Measurements from ENCODE around the gene EXOC6.
"Not testable (repeated sequence)": the region's sequence is repeated elsewhere in the genome, so short reads cannot be mapped to it uniquely, and the experiment has no call there.

The EXOC6 gene

DNA sequence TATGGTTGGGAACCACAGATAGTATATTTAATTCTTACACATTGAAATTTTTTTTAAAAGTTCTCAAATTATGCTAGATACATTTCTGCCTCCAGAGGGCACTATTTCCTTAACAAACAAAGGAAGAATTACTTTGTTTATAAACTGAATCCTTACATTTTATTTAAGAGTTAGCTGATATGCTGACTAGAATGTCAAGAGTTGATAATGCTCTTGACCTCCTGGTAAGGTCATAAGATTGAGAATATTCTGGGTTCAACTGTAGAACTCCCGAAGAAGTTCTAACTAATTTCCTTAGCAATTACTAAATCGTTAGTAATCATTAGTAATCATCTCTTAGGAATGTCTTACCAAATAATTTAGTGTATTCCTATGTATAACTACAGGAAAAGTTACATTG, 117.0 kb downstream of the EXOC6 start:
- Histone ChIP-seq H3K9me3 (ENCODE audit: control insufficient read depth in 1 of 2, low read length in 2 of 2) (no peaks in the 10 kb centered on the region), H3K27ac (ENCODE audit: low read depth, low read length) (no peak overlapping the region), H3K36me3 (ENCODE audit: control insufficient read depth in 1 of 2, insufficient read depth in 2 of 2, low read length in 2 of 2) (no peaks in the 10 kb centered on the region), H3K4me3 (ENCODE audit: low read depth in 1 of 2, low read length in 2 of 2) (no peak overlapping the region), H3K4me1 (ENCODE audit: control insufficient read depth in 1 of 2, insufficient read depth in 2 of 2, low read length in 2 of 2) (no peaks in the 10 kb centered on the region), H3K27me3 (ENCODE audit: control insufficient read depth in 1 of 2, insufficient read depth in 2 of 2, low read length in 2 of 2) (no peaks in the 10 kb centered on the region), H3K9ac (ENCODE audit: low read depth in 1 of 2, low read length in 2 of 2) (no peak overlapping the region)

DNA sequence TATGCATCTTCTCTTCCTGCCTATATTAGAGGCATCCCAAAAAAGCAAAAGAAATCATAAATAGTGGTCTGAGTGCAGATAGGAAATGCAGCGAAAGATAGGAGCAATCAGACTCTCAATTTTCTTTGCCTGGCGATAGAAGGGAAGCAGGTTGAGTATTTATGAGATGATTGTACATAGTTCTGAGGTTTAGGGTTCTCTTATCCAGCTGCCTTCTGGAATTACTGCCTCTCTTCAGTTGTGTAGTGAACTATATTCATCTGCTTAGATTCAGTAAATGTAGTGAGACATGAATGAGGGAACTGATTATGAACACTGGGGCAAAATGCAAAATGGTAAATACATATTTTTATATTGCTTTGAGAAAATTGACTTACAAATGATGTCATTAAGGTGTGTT, 119.3 kb downstream of the EXOC6 start:
- H3K4me3 ChIP-seq (ENCODE audit: low read depth in 1 of 2, low read length in 2 of 2), result no peak overlapping the region
- H3K4me1 ChIP-seq (ENCODE audit: control insufficient read depth in 1 of 2, insufficient read depth in 2 of 2, low read length in 2 of 2), result peaks cover 0 to 9% of the 10 kb centered on the region in 2 donors
- no peak overlapping the region for H3K27ac ChIP-seq (ENCODE audit: low read depth, low read length)
- no peaks in the 10 kb centered on the region for H3K9me3 ChIP-seq (ENCODE audit: control insufficient read depth in 1 of 2, low read length in 2 of 2)
- H3K9ac ChIP-seq (ENCODE audit: low read depth in 1 of 2, low read length in 2 of 2), result no peak overlapping the region
- H3K27me3 ChIP-seq (ENCODE audit: control insufficient read depth in 1 of 2, insufficient read depth in 2 of 2, low read length in 2 of 2), result no peaks in the 10 kb centered on the region
- H3K36me3 ChIP-seq (ENCODE audit: control insufficient read depth in 1 of 2, insufficient read depth in 2 of 2, low read length in 2 of 2), result no peaks in the 10 kb centered on the region

DNA sequence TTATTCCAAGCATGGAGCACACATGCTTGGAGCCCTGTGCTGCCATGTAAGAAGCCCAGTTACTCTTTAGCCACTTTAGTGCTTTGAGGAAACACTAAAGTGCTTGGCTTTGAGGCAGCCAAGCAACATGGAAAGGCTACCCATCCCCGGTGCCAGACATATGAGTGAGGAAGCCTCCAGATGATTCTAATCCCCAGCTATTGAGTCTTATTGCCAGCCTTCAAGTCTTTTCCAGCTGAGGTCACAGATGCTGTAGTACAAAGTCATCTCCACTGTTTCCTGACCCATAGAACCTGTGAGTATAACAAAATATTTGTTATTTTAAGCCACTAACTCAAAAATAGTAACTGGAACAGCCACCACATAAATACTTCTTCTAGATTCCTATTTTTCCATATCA, 120.8 kb downstream of the EXOC6 start:
- Histone ChIP-seq H3K4me1 (ENCODE audit: control insufficient read depth in 1 of 2, insufficient read depth in 2 of 2, low read length in 2 of 2) (peaks cover 0 to 11% of the 10 kb centered on the region in 2 donors), H3K27me3 (ENCODE audit: control insufficient read depth in 1 of 2, insufficient read depth in 2 of 2, low read length in 2 of 2) (no peaks in the 10 kb centered on the region), H3K9ac (ENCODE audit: low read depth in 1 of 2, low read length in 2 of 2) (no peak overlapping the region), H3K4me3 (ENCODE audit: low read depth in 1 of 2, low read length in 2 of 2) (no peak overlapping the region), H3K9me3 (ENCODE audit: control insufficient read depth in 1 of 2, low read length in 2 of 2) (no peaks in the 10 kb centered on the region), H3K36me3 (ENCODE audit: control insufficient read depth in 1 of 2, insufficient read depth in 2 of 2, low read length in 2 of 2) (no peaks in the 10 kb centered on the region), H3K27ac (ENCODE audit: low read depth, low read length) (no peak overlapping the region)

DNA sequence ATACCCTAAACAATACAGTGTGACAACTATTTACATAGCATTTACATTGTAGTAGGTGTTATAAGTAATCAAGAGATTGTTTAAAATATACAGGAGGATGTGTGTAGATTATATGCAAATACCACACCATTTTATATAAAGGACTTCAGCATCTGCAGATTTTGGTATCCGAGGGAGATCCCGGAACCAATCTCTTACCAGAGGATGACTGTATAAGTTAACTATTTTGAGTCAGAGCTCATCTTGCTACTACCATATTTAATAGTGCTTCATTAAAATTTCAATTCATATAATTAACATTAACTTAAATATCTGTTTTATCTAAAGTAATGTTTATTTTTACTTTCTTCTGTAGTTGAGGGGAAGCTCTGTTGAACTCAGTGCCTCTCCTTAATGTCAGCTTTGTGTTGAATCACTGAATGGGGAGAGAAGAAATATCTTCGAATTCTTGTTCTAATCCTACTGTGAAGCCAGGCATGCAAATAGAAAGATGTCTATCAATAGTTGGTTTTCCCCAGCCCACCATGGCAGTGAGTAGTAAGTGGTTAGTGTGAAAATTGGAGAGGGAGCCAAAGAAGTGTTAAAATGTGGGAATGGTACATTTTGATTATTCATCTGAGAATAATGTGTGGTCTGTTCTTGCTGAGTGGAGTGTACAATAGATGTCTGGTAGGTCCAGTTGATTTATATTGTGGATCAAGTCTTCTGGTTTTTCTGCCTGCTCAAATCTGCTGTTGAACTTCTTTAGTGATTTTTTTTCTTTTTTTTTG, 122.2 kb downstream of the EXOC6 start:
- Histone ChIP-seq H3K4me1 (ENCODE audit: control insufficient read depth in 1 of 2, insufficient read depth in 2 of 2, low read length in 2 of 2) (peaks cover 0 to 11% of the 10 kb centered on the region in 2 donors), H3K27me3 (ENCODE audit: control insufficient read depth in 1 of 2, insufficient read depth in 2 of 2, low read length in 2 of 2) (no peaks in the 10 kb centered on the region), H3K36me3 (ENCODE audit: control insufficient read depth in 1 of 2, insufficient read depth in 2 of 2, low read length in 2 of 2) (no peaks in the 10 kb centered on the region), H3K9ac (ENCODE audit: low read depth in 1 of 2, low read length in 2 of 2) (no peak overlapping the region), H3K9me3 (ENCODE audit: control insufficient read depth in 1 of 2, low read length in 2 of 2) (no peaks in the 10 kb centered on the region), H3K4me3 (ENCODE audit: low read depth in 1 of 2, low read length in 2 of 2) (no peak overlapping the region), H3K27ac (ENCODE audit: low read depth, low read length) (no peak overlapping the region)

DNA sequence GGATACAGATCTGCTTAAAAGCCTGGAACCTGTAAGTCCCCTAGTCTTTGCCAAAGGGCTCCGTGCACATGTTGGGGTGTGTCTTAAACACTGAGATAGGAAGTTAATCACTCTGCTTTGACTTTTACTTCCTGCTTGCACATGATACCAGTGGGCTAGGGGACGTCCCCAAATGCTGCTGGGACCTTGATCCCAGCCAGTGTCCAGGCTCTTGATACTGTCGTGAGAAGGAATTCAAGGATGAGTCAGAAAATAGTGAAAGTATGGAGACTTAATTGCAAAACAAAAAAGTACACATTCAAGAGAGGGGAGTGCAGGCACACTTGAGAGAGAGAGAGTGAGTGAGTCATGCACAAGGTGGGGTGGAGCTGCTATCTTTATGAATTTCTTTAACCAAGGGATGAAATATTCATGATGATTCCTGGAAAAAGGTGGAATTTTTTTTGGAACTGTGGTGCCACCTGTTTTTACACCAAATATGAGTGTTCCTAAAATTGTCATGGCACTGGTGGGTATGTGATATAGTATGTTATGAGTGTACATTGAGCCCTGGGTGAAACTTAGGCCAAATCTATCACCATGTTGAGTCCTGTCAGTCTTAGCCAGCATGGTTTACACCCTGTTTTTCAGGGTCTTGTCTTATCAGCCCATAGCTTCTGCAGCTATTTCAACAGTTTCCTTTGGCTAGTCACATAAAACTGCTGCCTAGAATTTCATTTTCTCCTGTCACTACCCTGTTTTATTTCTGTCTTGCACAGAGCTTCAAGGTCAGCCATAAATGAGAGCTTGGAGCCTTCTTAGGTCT, 123.9 kb downstream of the EXOC6 start:
- H3K9ac ChIP-seq (ENCODE audit: low read depth in 1 of 2, low read length in 2 of 2), result no peak overlapping the region
- H3K36me3 ChIP-seq (ENCODE audit: control insufficient read depth in 1 of 2, insufficient read depth in 2 of 2, low read length in 2 of 2), result no peaks in the 10 kb centered on the region
- H3K4me1 ChIP-seq (ENCODE audit: control insufficient read depth in 1 of 2, insufficient read depth in 2 of 2, low read length in 2 of 2), result peaks cover 0 to 11% of the 10 kb centered on the region in 2 donors
- no peak overlapping the region for H3K4me3 ChIP-seq (ENCODE audit: low read depth in 1 of 2, low read length in 2 of 2)
- H3K9me3 ChIP-seq (ENCODE audit: control insufficient read depth in 1 of 2, low read length in 2 of 2), result no peaks in the 10 kb centered on the region
- H3K27ac ChIP-seq (ENCODE audit: low read depth, low read length), result no peak overlapping the region
- no peaks in the 10 kb centered on the region for H3K27me3 ChIP-seq (ENCODE audit: control insufficient read depth in 1 of 2, insufficient read depth in 2 of 2, low read length in 2 of 2)

DNA sequence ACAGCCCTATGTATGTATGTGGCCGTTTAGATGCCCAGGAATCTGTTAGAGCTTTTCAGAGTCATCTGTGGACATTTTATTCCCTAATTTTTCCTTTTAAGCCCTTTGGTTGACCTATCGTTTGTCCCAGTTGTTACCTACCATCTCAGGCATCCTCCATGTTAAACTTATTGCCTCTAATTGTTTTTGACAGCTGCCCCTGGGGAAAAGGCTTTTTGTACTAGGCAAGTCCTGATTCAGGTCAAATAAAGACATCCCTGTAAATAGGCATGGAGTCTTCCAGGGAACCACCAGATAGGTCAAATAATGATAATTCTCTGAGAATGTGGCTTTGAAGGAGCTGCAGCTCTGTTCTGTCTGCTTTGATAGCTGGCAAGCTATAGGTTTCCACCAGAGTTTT, 124.6 kb downstream of the EXOC6 start:
- no peak overlapping the region for H3K9ac ChIP-seq (ENCODE audit: low read depth in 1 of 2, low read length in 2 of 2)
- H3K27ac ChIP-seq (ENCODE audit: low read depth, low read length), result no peak overlapping the region
- H3K27me3 ChIP-seq (ENCODE audit: control insufficient read depth in 1 of 2, insufficient read depth in 2 of 2, low read length in 2 of 2), result no peaks in the 10 kb centered on the region
- no peaks in the 10 kb centered on the region for H3K9me3 ChIP-seq (ENCODE audit: control insufficient read depth in 1 of 2, low read length in 2 of 2)
- H3K4me1 ChIP-seq (ENCODE audit: control insufficient read depth in 1 of 2, insufficient read depth in 2 of 2, low read length in 2 of 2), result peaks cover 0 to 11% of the 10 kb centered on the region in 2 donors
- H3K36me3 ChIP-seq (ENCODE audit: control insufficient read depth in 1 of 2, insufficient read depth in 2 of 2, low read length in 2 of 2), result no peaks in the 10 kb centered on the region
- H3K4me3 ChIP-seq (ENCODE audit: low read depth in 1 of 2, low read length in 2 of 2), result no peak overlapping the region

DNA sequence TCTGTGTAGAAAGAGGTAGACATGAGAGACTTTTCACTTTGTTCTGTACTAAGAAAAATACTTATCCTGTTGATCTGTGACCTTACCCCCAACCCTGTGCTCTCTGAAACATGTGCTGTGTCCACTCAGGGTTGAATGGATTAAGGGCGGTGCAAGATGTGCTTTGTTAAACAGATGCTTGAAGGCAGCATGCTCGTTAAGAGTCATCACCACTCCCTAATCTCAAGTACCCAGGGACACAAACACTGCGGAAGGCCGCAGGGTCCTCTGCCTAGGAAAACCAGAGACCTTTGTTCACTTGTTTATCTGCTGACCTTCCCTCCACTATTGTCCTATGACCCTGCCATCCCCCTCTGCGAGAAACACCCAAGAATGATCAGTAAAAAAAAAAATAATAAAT, 128.0 kb downstream of the EXOC6 start:
- not testable (repeated sequence) for H3K27ac ChIP-seq (ENCODE audit: low read depth, low read length); H3K9me3 ChIP-seq (ENCODE audit: control insufficient read depth in 1 of 2, low read length in 2 of 2); H3K4me3 ChIP-seq (ENCODE audit: low read depth in 1 of 2, low read length in 2 of 2); H3K36me3 ChIP-seq (ENCODE audit: control insufficient read depth in 1 of 2, insufficient read depth in 2 of 2, low read length in 2 of 2); H3K9ac ChIP-seq (ENCODE audit: low read depth in 1 of 2, low read length in 2 of 2); H3K27me3 ChIP-seq (ENCODE audit: control insufficient read depth in 1 of 2, insufficient read depth in 2 of 2, low read length in 2 of 2)
- H3K4me1 ChIP-seq (ENCODE audit: control insufficient read depth in 1 of 2, insufficient read depth in 2 of 2, low read length in 2 of 2), result peaks cover 0 to 11% of the 10 kb centered on the region in 2 donors

DNA sequence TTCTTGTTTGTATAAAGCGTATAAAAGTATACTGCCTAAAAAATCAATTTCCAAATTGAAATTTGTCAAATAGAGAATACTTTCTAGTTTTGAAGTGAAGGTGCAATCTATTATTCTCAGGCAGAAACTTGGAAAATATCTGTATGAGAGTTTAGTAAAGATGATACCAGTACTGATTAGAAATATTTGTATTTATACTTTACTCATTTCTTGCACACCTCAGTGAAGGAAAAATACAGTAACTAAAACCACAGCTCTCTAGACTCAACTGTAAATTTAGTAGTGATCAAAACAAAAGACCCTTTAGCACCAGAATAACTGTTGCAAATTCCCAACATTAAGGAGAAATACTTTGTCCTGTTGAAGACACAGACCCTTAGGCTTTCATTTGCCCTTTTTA, 140.9 kb downstream of the EXOC6 start:
- H3K4me3 ChIP-seq (ENCODE audit: low read depth in 1 of 2, low read length in 2 of 2), result no peak overlapping the region
- H3K9me3 ChIP-seq (ENCODE audit: control insufficient read depth in 1 of 2, low read length in 2 of 2), result peaks cover 0 to 2% of the 10 kb centered on the region in 2 donors
- no peaks in the 10 kb centered on the region for H3K4me1 ChIP-seq (ENCODE audit: control insufficient read depth in 1 of 2, insufficient read depth in 2 of 2, low read length in 2 of 2)
- H3K27me3 ChIP-seq (ENCODE audit: control insufficient read depth in 1 of 2, insufficient read depth in 2 of 2, low read length in 2 of 2), result no peaks in the 10 kb centered on the region
- no peak overlapping the region for H3K27ac ChIP-seq (ENCODE audit: low read depth, low read length)
- H3K9ac ChIP-seq (ENCODE audit: low read depth in 1 of 2, low read length in 2 of 2), result no peak overlapping the region
- no peaks in the 10 kb centered on the region for H3K36me3 ChIP-seq (ENCODE audit: control insufficient read depth in 1 of 2, insufficient read depth in 2 of 2, low read length in 2 of 2)

DNA sequence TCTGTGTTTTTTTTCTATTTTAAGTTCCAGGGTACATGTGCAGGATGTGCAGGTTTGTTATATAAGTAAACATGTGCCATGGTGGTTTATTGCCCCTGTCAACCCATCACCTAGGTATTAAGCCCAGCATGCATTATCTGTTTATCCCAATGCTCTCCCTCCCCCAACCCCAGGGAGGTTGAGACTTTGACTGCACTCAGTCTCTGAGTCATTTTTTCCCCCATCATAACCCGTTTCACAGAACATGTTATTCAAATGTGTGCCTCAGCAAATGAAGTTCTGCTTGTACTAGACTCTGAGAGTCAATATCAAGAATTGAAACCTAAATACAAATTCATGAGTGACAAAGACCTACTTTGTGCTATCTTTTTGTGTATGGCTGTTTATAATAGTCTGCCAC, 142.3 kb downstream of the EXOC6 start:
- Histone ChIP-seq H3K27me3 (ENCODE audit: control insufficient read depth in 1 of 2, insufficient read depth in 2 of 2, low read length in 2 of 2) (no peaks in the 10 kb centered on the region), H3K4me3 (ENCODE audit: low read depth in 1 of 2, low read length in 2 of 2) (no peak overlapping the region), H3K9me3 (ENCODE audit: control insufficient read depth in 1 of 2, low read length in 2 of 2) (no peaks in the 10 kb centered on the region), H3K9ac (ENCODE audit: low read depth in 1 of 2, low read length in 2 of 2) (no peak overlapping the region), H3K4me1 (ENCODE audit: control insufficient read depth in 1 of 2, insufficient read depth in 2 of 2, low read length in 2 of 2) (no peaks in the 10 kb centered on the region), H3K27ac (ENCODE audit: low read depth, low read length) (no peak overlapping the region), H3K36me3 (ENCODE audit: control insufficient read depth in 1 of 2, insufficient read depth in 2 of 2, low read length in 2 of 2) (no peaks in the 10 kb centered on the region)

DNA sequence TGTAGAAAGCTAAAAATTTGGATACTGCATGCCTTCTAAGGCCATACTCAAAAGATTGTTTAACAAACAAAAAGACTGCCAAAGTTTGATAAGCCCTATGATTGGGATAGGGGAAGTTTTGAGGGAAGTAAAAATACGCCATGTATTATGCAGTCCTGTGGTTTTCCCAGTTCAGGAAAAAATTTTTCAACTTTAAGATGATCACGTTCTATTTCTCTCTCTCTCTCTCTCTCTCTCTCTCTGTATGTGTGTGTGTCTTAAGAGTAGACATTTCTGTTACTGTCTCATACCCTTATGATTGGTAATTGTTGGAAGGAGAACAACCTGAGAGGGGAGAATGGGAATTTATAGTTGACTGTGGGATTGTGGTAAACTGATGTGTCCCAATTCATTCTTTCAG, 143.2 kb downstream of the EXOC6 start:
- H3K27me3 ChIP-seq (ENCODE audit: control insufficient read depth in 1 of 2, insufficient read depth in 2 of 2, low read length in 2 of 2), result no peaks in the 10 kb centered on the region
- H3K9ac ChIP-seq (ENCODE audit: low read depth in 1 of 2, low read length in 2 of 2), result no peak overlapping the region
- no peaks in the 10 kb centered on the region for H3K4me1 ChIP-seq (ENCODE audit: control insufficient read depth in 1 of 2, insufficient read depth in 2 of 2, low read length in 2 of 2)
- no peaks in the 10 kb centered on the region for H3K9me3 ChIP-seq (ENCODE audit: control insufficient read depth in 1 of 2, low read length in 2 of 2)
- H3K27ac ChIP-seq (ENCODE audit: low read depth, low read length), result no peak overlapping the region
- H3K36me3 ChIP-seq (ENCODE audit: control insufficient read depth in 1 of 2, insufficient read depth in 2 of 2, low read length in 2 of 2), result no peaks in the 10 kb centered on the region
- H3K4me3 ChIP-seq (ENCODE audit: low read depth in 1 of 2, low read length in 2 of 2), result no peak overlapping the region

All from duodenal mucosa (tissue), 2 donors.